Stimulated activated CD4-positive, alpha-beta T cell treated with anti-CD3 and anti-CD28 coated beads, TNF-alpha, amount 100 ng/mL, for 1 hour (primary cell): Measurements from ENCODE around the gene FAM229B.

Source experiments
- DNase-seq, 3 donors: peaks; one replicate each; pipeline ENCODE4 v3.0.0-alpha.2; 2020; ENCODE audit warnings: low read depth in 3 of 3, low spot score in 1 of 3

Gene FAM229B

GRCh38 chr6:112141707-112142106, 54.3 kb downstream of the FAM229B start:
- DNase-seq = no peak

GRCh38 chr6:112144145-112144926, 56.9 kb downstream of the FAM229B start:
- no peak for DNase-seq

GRCh38 chr6:112145080-112145573, 57.7 kb downstream of the FAM229B start:
- no peak for DNase-seq

- DNase-seq = no peak
These were observed 60.7 kb downstream of the FAM229B start for GRCh38 chr6:112148103-112148502.

GRCh38 chr6:112149236-112149635, 61.8 kb downstream of the FAM229B start:
- no peak for DNase-seq

- DNase-seq = no peak
These were observed 62.4 kb downstream of the FAM229B start for GRCh38 chr6:112149719-112150263.

- no peak for DNase-seq
These were observed 63.0 kb downstream of the FAM229B start for GRCh38 chr6:112150363-112150762.
